WTC11 (cell line): ENCODE data around the gene EIF2A.

Experiments
- ATF1 ChIP-seq: sonication (generic); formaldehyde crosslinking; IDR thresholded peaks from 2 replicates; pipeline ENCODE4 v1.8.1; 2023; ENCODE audit warnings: mild to moderate bottlenecking, moderate library complexity, missing genetic modification reagents
- ESRRA ChIP-seq: sonication (generic); formaldehyde crosslinking; IDR thresholded peaks from 2 replicates; pipeline ENCODE4 v1.8.1; 2022; ENCODE audit warnings: mild to moderate bottlenecking, missing genetic modification reagents, borderline replicate concordance
- FOXP1 ChIP-seq: sonication (generic); formaldehyde crosslinking; IDR thresholded peaks from 2 replicates; pipeline ENCODE4 v1.8.0; 2022; ENCODE audit warnings: missing genetic modification reagents, mild to moderate bottlenecking, moderate library complexity, borderline replicate concordance
- GRHL2 ChIP-seq: fragments of 250-450 bp; sonication (Bioruptor Pico); IDR thresholded peaks from 2 replicates; pipeline ENCODE4 v1.8.0; 2022; ENCODE audit warnings: mild to moderate bottlenecking, moderate library complexity; ENCODE audit not compliant: insufficient replicate concordance, severe bottlenecking
- JUN ChIP-seq: sonication (generic); formaldehyde crosslinking; IDR thresholded peaks from 2 replicates; pipeline ENCODE4 v1.8.0; 2023; ENCODE audit warnings: mild to moderate bottlenecking, missing genetic modification reagents
- NFATC4 ChIP-seq: fragments of 250-450 bp; sonication (Bioruptor Pico); IDR thresholded peaks from 2 replicates; pipeline ENCODE4 v1.9.0; 2021; ENCODE audit warnings: mild to moderate bottlenecking
- NR2C2 ChIP-seq: sonication (generic); formaldehyde crosslinking; IDR thresholded peaks from 2 replicates; pipeline ENCODE4 v1.8.0; 2022; ENCODE audit warnings: mild to moderate bottlenecking, missing genetic modification reagents
- SOX15 ChIP-seq: fragments of 250-450 bp; sonication (Bioruptor Pico); IDR thresholded peaks from 2 replicates; pipeline ENCODE4 v1.9.0; 2021; ENCODE audit warnings: mild to moderate bottlenecking
- ZNF121 ChIP-seq: sonication (generic); formaldehyde crosslinking; IDR thresholded peaks from 2 replicates; pipeline ENCODE4 v1.8.0; 2023; ENCODE audit warnings: missing genetic modification reagents
- TF ChIP-seq, protein P1 (sequence below): sonication (generic); formaldehyde crosslinking; IDR thresholded peaks from 2 replicates; pipeline ENCODE4 v1.8.0; 2022; ENCODE audit warnings: mild to moderate bottlenecking, missing genetic modification reagents
- TF ChIP-seq, protein P2 (sequence below): fragments of 200-600 bp; IDR thresholded peaks from 2 replicates; pipeline ENCODE4 v1.8.0; 2022; ENCODE audit warnings: antibody characterized with exemption
- TF ChIP-seq, protein P3 (sequence below): sonication (generic); formaldehyde crosslinking; IDR thresholded peaks from 2 replicates; pipeline ENCODE4 v1.8.0; 2023; ENCODE audit warnings: mild to moderate bottlenecking, missing genetic modification reagents
- TF ChIP-seq, protein P4 (sequence below): sonication (generic); formaldehyde crosslinking; conservative IDR thresholded peaks from 2 replicates; pipeline ENCODE4 v1.8.1; 2022; ENCODE audit warnings: mild to moderate bottlenecking, missing genetic modification reagents

DNA sequence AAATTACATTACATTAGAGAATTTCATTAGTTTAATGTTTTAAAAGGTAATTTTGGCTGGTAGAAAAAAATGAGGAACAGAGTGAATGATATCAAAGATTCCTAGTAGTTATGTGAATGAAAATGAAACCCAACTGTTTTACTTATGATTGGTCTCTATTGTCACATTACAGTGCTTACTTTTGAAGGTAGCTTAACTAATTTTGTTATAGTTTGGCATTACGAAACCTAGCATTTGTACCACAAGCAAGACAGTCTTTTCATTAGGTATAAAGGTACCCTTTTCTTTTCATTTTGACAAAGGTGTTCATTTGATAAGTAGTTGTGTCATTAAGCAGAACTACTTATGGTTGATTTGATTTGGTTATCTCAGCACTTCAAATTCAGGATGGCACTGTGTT is 63.4 kb downstream of the EIF2A start:
- TF ChIP-seq, protein P1, sequence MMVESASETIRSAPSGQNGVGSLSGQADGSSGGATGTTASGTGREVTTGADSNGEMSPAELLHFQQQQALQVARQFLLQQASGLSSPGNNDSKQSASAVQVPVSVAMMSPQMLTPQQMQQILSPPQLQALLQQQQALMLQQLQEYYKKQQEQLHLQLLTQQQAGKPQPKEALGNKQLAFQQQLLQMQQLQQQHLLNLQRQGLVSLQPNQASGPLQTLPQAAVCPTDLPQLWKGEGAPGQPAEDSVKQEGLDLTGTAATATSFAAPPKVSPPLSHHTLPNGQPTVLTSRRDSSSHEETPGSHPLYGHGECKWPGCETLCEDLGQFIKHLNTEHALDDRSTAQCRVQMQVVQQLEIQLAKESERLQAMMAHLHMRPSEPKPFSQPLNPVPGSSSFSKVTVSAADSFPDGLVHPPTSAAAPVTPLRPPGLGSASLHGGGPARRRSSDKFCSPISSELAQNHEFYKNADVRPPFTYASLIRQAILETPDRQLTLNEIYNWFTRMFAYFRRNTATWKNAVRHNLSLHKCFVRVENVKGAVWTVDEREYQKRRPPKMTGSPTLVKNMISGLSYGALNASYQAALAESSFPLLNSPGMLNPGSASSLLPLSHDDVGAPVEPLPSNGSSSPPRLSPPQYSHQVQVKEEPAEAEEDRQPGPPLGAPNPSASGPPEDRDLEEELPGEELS (CRISPR knock-in tag), result no peak
- TF ChIP-seq FOXP1 (CRISPR knock-in tag) (no peak), JUN (CRISPR knock-in tag) (no peak), GRHL2 (CRISPR knock-in tag) (no peak), ATF1 (CRISPR knock-in tag) (no peak), NR2C2 (no peak), ZNF121 (CRISPR knock-in tag) (no peak), SOX15 (CRISPR knock-in tag) (no peak), NFATC4 (no peak), ESRRA (CRISPR knock-in tag) (no peak)
- TF ChIP-seq, protein P2, sequence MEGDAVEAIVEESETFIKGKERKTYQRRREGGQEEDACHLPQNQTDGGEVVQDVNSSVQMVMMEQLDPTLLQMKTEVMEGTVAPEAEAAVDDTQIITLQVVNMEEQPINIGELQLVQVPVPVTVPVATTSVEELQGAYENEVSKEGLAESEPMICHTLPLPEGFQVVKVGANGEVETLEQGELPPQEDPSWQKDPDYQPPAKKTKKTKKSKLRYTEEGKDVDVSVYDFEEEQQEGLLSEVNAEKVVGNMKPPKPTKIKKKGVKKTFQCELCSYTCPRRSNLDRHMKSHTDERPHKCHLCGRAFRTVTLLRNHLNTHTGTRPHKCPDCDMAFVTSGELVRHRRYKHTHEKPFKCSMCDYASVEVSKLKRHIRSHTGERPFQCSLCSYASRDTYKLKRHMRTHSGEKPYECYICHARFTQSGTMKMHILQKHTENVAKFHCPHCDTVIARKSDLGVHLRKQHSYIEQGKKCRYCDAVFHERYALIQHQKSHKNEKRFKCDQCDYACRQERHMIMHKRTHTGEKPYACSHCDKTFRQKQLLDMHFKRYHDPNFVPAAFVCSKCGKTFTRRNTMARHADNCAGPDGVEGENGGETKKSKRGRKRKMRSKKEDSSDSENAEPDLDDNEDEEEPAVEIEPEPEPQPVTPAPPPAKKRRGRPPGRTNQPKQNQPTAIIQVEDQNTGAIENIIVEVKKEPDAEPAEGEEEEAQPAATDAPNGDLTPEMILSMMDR, result no peak
- TF ChIP-seq, protein P3, sequence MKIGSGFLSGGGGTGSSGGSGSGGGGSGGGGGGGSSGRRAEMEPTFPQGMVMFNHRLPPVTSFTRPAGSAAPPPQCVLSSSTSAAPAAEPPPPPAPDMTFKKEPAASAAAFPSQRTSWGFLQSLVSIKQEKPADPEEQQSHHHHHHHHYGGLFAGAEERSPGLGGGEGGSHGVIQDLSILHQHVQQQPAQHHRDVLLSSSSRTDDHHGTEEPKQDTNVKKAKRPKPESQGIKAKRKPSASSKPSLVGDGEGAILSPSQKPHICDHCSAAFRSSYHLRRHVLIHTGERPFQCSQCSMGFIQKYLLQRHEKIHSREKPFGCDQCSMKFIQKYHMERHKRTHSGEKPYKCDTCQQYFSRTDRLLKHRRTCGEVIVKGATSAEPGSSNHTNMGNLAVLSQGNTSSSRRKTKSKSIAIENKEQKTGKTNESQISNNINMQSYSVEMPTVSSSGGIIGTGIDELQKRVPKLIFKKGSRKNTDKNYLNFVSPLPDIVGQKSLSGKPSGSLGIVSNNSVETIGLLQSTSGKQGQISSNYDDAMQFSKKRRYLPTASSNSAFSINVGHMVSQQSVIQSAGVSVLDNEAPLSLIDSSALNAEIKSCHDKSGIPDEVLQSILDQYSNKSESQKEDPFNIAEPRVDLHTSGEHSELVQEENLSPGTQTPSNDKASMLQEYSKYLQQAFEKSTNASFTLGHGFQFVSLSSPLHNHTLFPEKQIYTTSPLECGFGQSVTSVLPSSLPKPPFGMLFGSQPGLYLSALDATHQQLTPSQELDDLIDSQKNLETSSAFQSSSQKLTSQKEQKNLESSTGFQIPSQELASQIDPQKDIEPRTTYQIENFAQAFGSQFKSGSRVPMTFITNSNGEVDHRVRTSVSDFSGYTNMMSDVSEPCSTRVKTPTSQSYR, result no peak
- TF ChIP-seq, protein P4, sequence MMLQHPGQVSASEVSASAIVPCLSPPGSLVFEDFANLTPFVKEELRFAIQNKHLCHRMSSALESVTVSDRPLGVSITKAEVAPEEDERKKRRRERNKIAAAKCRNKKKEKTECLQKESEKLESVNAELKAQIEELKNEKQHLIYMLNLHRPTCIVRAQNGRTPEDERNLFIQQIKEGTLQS (CRISPR knock-in tag), result no peak
